ENCODE results near the gene TMEM132C. TPM values are rescaled to one million over a fixed set of nuclear protein-coding genes. Genes with fewer than 3 reads are reported as not detected.

TMEM132C gene
- total and polyA plus RNA-seq, 2 of the 4 experiments (the other 2 are of a cell fraction), result not detected

- no peaks in the 10 kb centered on the region for H3K79me1 ChIP-seq (ENCODE audit: low read depth in 1 of 2, low read length in 2 of 2)
- no peak overlapping the region for H2BK15ac ChIP-seq (ENCODE audit: low read depth, low read length)
- intact Hi-C loops (cut with micrococcal nuclease) (no loop called here), in situ Hi-C loops (cut with MboI; ENCODE audit: low sequenced_read_pairs) (no loop called here), dilution Hi-C loops (cut with HindIII; ENCODE audit: low sequenced_read_pairs, unreplicated experiment) (no loop called here)
- H3K9ac ChIP-seq (ENCODE audit: low read depth, low read length), result no peak overlapping the region
- H3K4ac ChIP-seq (ENCODE audit: low read depth, low read length), result no peak overlapping the region
- no peak overlapping the region for H3K4me3 ChIP-seq (ENCODE audit: insufficient read depth, low read depth, low read length)
- no peak for TF ChIP-seq SMC3 (IDR thresholded peaks at IDR 0.05; ENCODE audit: low read depth, low read length)
- TF ChIP-seq FOS (IDR thresholded peaks at IDR 0.05; ENCODE audit: low read depth, low read length), result no peak
- TF ChIP-seq RFX5 (IDR thresholded peaks at IDR 0.05; ENCODE audit: low read depth, low read length), result no peak
- TF ChIP-seq CTCF (conservative IDR thresholded peaks at IDR 0.05; ENCODE audit: low read depth, low read length), result no peak
- no peak for TF ChIP-seq ELK1 (IDR thresholded peaks at IDR 0.05; ENCODE audit: borderline replicate concordance, low read depth, low read length)
- TF ChIP-seq NFE2L2 (IDR thresholded peaks at IDR 0.05; ENCODE audit: low read depth, low read length), result no peak
- TF ChIP-seq MXI1 (IDR thresholded peaks at IDR 0.05; ENCODE audit: borderline replicate concordance, low read depth, low read length), result no peak
- H2AK9ac ChIP-seq (replicated peaks; ENCODE audit: low read depth, low read length, poor library complexity), result no peak overlapping the region
- 69% methylated on average over 3 of the region's 6 CpGs; no CpG with 5 or more reads in 1 of the 2 experiments for WGBS, 2 experiments (ENCODE audit: extremely low coverage in 2 of 2, insufficient read length in 1 of 2)
- no peak overlapping the region for H3K4me2 ChIP-seq (ENCODE audit: low read depth, low read length)
- no peak overlapping the region for H2BK5ac ChIP-seq (ENCODE audit: low read depth, low read length, poor library complexity, severe bottlenecking)
- H2AFZ ChIP-seq (replicated peaks; ENCODE audit: low read length, poor library complexity), result no peak overlapping the region
- BruUV-seq (replicated peaks), result no TSS peak
- no peak overlapping the region for H2BK120ac ChIP-seq (ENCODE audit: low read depth, low read length)
- H4K5ac ChIP-seq (ENCODE audit: low read depth, low read length), result no peak overlapping the region
- H2BK20ac ChIP-seq (ENCODE audit: low read depth, low read length), result no peak overlapping the region
- H3K27ac ChIP-seq (ENCODE audit: insufficient read depth, low read length), result no peak overlapping the region
- no peak overlapping the region for H4K91ac ChIP-seq (ENCODE audit: insufficient read depth, low read depth, low read length)
- H3K9me1 ChIP-seq (ENCODE audit: insufficient read depth, low read length), result no peaks in the 10 kb centered on the region
- DNase-seq (no peak), ATAC-seq (ENCODE audit: low read depth) (no peak)
- H3K23ac ChIP-seq (ENCODE audit: low read depth, low read length), result no peak overlapping the region
- POLR2A ChIA-PET (ENCODE audit: unreplicated experiment), result no interaction called here
- H3K36me3 ChIP-seq (ENCODE audit: control insufficient read depth, insufficient read depth, low read length), result no peaks in the 10 kb centered on the region
- no peak overlapping the region for H3K56ac ChIP-seq (ENCODE audit: extremely low read depth, insufficient read depth, low read length)
- H3K14ac ChIP-seq (replicated peaks; ENCODE audit: low read depth, low read length), result no peak overlapping the region
- no peaks in the 10 kb centered on the region for H3K4me1 ChIP-seq (ENCODE audit: control insufficient read depth, insufficient read depth, low read length)
- H4K20me1 ChIP-seq (ENCODE audit: insufficient read depth, low read length), result no peaks in the 10 kb centered on the region
- H4K8ac ChIP-seq (ENCODE audit: low read depth in 2 of 2, low read length in 2 of 2), result no peak overlapping the region
- H3K9me3 ChIP-seq (ENCODE audit: control insufficient read depth, insufficient read depth, low read length), result peaks cover 36% of the 10 kb centered on the region
- H3K27me3 ChIP-seq (ENCODE audit: control insufficient read depth, insufficient read depth, low read length), result no peaks in the 10 kb centered on the region
- H3K18ac ChIP-seq (ENCODE audit: low read depth, low read length), result no peak overlapping the region
- no peak overlapping the region for H2AK5ac ChIP-seq (ENCODE audit: low read depth, low read length)
- CTCF ChIA-PET, result no interaction called here
Observed at GRCh38 chr12:128513331-128513730, 246.4 kb downstream of the TMEM132C start.

Measured in IMR-90 (cell line).